KBM-7 (cell line): ENCODE measurements around the gene MFN2.
"Not testable (repeated sequence)": the region's sequence is repeated elsewhere in the genome, so short reads cannot be mapped to it uniquely, and the experiment has no call there.

Experiments
- DNase-seq: peaks from one replicate; pipeline ENCODE4 v3.0.0-alpha.2; 2015
- in situ Hi-C: fragments of 300-500 bp; cut with MboI; formaldehyde crosslinking; loops from 2 replicates; pipeline ENCODE4 v1.14.3; 2020; ENCODE audit warnings: low sequenced_read_pairs, low pct_unique_long_range_greater_than_20kb, mixed read lengths

Gene MFN2

GRCh38 chr1:11990303-11991032, 10.2 kb downstream of the MFN2 start:
- in situ Hi-C loops: no loop called here
- DNase-seq: no peak

DNA sequence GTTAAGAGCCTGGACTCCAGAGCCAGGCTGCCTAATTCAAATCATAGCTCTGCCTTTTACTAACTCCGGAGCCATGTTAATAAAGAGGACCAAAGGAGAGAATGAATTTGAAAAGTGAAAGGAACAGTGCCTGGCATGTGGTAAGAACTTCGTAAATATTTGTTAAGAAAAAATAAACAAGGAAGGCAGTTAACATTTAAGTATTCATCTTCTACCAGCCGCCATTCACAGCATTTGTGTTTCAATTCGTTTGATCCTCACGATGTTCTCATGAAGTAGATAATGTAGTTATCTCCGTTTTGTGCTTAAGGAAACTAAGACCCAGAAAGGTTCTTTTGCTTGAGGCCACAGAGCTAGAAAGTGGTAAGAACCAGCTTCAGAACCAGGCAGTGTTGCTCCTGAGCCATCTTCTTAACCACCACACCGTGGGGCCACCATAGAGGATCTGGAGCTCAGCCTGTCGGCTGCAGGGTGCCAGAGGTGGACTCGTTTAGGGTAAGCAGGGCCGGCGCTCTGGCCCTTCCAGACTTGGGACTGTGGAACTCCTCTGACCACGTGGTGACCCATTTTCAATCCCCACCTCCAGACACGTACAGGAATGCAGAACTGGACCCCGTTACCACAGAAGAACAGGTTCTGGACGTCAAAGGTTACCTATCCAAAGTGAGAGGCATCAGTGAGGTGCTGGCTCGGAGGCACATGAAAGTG, 11.9 kb downstream of the MFN2 start:
- no peak for DNase-seq
- in situ Hi-C loops: no loop called here

- in situ Hi-C loops: no loop called here
- no peak for DNase-seq
These were observed 17.0 kb downstream of the MFN2 start for GRCh38 chr1:11997081-11997850.

GRCh38 chr1:11998636-11999035, 18.4 kb downstream of the MFN2 start:
- DNase-seq: no peak
- in situ Hi-C loops: no loop called here

GRCh38 chr1:11999236-11999635, 19.0 kb downstream of the MFN2 start:
- no peak for DNase-seq
- in situ Hi-C loops: no loop called here

DNA sequence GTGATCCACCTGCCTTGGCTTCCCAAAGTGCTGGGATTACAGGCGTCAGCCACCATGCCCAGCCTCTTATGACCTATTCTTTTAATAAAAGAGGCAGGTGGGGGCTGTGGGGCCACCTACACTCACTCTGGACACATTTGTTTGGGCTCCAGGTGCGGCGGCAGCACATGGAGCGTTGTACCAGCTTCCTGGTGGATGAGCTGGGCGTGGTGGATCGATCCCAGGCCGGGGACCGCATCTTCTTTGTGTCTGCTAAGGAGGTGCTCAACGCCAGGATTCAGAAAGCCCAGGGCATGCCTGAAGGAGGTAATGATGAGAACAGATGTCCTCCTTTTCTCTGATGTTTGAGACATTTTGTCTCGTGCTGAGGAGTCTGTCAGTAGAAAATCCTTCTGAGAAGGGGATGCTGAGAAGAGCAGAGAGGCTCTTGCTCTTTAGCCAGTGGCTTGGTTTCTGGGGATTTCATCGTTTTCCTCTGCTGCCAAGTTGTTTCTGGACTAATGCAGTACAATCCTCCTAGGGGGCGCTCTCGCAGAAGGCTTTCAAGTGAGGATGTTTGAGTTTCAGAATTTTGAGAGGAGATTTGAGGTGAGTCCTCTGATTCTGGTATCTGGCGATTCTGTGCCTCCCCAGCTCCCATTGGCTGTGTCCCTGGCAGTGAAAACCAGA, 21.1 kb downstream of the MFN2 start:
- in situ Hi-C loops: no loop called here
- DNase-seq: peak; percentile 68

DNA sequence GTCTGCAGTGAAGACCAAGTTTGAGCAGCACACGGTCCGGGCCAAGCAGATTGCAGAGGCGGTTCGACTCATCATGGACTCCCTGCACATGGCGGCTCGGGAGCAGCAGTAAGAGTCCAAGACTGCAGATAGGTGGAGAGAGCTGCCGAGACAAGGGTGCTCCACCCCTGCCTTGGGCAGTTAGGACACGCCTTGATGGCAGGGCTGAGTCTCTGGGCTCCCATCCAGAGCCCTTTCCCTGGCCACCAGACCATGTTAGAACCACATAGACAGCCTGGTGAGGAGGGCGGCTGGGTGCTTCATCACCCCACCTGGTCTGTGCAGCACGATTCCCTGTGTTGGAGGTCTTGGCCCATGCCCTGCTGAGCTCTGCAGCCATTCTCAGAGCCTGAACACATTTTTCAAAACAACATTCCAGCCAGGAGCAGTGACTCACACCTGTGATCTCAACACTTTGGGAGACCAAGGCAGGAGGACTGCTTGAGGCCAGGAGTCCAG, 21.8 kb downstream of the MFN2 start:
- DNase-seq: no peak
- in situ Hi-C loops: no loop called here

DNA sequence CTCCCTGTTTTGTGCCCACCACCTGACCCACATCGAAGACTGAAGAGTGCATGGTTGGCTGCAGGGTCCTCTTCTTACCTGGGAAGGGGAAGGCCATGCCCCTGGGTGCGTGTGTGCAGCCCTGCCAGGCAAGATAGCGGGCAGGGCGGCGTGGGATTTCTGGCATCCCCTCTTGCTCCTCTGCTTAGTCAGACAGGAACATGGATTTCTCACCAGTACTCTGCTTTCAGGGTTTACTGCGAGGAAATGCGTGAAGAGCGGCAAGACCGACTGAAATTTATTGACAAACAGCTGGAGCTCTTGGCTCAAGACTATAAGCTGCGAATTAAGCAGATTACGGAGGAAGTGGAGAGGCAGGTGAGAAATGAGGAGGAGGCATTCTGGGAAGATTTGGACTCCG, 23.5 kb downstream of the MFN2 start:
- DNase-seq: no peak
- in situ Hi-C loops: no loop called here

GRCh38 chr1:12005488-12006166, 25.4 kb downstream of the MFN2 start:
- no peak for DNase-seq
- in situ Hi-C loops: no loop called here

GRCh38 chr1:12006167-12006921, 26.1 kb downstream of the MFN2 start:
- no peak for DNase-seq
- in situ Hi-C loops: no loop called here

GRCh38 chr1:12007204-12007603, 27.0 kb downstream of the MFN2 start:
- in situ Hi-C loops: no loop called here
- no peak for DNase-seq

DNA sequence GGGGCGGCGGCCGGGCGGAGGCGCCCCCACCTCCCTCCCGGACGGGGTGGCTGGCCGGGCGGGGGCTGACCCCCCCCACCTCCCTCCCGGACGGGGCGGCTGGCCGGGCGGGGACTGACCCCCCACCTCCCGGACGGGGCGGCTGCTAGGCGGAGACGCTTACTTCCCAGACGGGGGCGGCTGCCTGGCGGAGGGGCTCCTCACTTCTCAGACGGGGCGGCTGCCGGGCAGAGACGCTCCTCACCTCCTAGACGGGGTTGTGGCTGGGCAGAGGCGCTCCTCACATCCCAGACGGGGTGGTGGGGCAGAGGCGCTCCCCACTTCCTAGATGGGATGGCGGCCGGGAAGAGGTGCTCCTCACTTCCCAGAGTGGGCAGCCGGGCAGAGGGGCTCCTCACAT, 28.1 kb downstream of the MFN2 start:
- DNase-seq, in situ Hi-C loops: not testable (repeated sequence)

- no peak for DNase-seq
- in situ Hi-C loops: no loop called here
These were observed 29.2 kb downstream of the MFN2 start for GRCh38 chr1:12009318-12009947.

DNA sequence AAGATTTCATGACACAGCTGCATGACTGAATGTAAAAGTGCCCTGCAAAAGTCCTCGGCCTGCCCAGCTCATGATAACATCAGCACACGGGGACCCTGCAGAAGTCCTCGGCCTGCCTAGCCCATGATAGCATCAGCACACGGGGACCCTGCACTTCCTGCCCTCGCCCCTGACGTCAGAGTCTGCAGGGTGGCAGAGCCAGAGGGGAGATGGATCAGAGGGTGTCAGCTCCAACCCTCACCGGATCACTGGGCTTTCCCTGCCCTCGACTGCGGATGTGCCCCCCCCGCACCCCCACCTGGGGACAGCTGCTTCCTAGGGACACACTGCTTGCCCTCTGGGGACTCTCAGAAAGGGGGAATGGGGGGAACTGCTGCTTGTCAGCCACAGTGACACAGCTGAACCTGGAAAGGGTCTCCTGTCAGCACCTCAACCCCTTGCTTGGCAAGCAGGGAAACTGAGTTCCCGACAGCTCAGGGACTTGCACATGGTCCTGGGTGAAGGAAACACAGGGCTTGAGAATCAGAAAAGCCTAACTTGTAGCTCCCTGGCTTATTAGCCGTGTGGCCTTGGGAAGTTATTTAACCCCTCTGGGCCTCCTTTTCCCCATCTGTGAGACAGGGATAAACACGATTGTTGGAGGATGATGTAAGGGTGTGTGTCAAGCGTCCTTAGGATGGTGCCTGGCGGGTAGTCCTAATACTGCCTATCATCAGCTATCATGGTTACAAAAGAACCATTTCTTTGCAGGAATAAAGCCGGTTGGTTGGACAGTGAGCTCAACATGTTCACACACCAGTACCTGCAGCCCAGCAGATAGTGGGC, 30.7 kb downstream of the MFN2 start:
- in situ Hi-C loops: no loop called here

DNA sequence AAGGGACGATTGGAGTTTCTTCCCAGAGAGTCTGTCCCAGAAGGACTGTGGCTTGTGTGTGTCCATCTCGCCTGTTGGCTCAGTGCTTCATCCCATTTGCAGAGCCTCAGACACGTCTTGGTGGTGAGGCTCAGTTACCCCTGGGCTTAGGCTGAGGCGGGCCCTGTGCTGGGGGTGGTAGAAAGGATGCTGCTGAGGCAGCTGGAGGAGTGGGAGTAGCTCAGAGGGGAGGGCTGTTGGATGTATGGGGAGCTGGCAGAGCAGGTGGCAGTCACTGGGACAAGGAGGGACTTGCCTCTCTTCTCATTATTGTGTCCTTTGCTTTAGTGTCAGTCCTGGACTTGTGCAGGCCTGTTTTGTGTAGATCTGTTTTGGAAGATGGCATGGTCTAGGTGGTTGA, 31.8 kb downstream of the MFN2 start:
- in situ Hi-C loops: no loop called here
- DNase-seq: peak; percentile 29

More for the DNA sequence above, 30.7 kb downstream of the MFN2 start:
- no peak for DNase-seq

GRCh38 chr1:12012560-12013316, 32.5 kb downstream of the MFN2 start:
- in situ Hi-C loops: no loop called here
- no peak for DNase-seq
